Effector memory CD8-positive, alpha-beta T cell (primary cell): ENCODE measurements around the gene PPME1.

Source experiments
- ATAC-seq: fragments of 150-1000 bp; cut with Tn5 transposase; replicated peaks from 2 replicates; pipeline ENCODE4 v1.10.0; 2021; ENCODE audit warnings: mild to moderate bottlenecking, moderate library complexity
- DNase-seq, 3 experiments: peaks; one replicate each; pipeline ENCODE4 v3.0.0; 2021
- H3K27ac Mint-ChIP-seq, 2 donors: one replicate each; pipeline ENCODE4 v1.8.0; 2022; ENCODE audit warnings: mild to moderate bottlenecking in 2 of 2, mixed read lengths in 2 of 2, moderate library complexity in 2 of 2
- H3K27me3 Mint-ChIP-seq, 2 donors: one replicate each; pipeline ENCODE4 v1.8.0; 2022; ENCODE audit warnings: mixed read lengths in 2 of 2
- H3K36me3 Mint-ChIP-seq: one replicate; pipeline ENCODE4 v1.8.0; 2022; ENCODE audit warnings: mild to moderate bottlenecking, moderate library complexity, mixed read lengths; ENCODE audit not compliant: insufficient read depth
- H3K4me1 Mint-ChIP-seq, 2 donors: one replicate each; pipeline ENCODE4 v1.8.0; 2022; ENCODE audit warnings: low read depth in 2 of 2, mixed read lengths in 2 of 2
- H3K4me3 Mint-ChIP-seq, 2 donors: one replicate each; pipeline ENCODE4 v1.8.0; 2022; ENCODE audit warnings: mild to moderate bottlenecking in 2 of 2, mixed read lengths in 2 of 2, moderate library complexity in 2 of 2
- H3K9me3 Mint-ChIP-seq, 2 donors: one replicate each; pipeline ENCODE4 v1.8.0; 2022; ENCODE audit warnings: mixed read lengths in 2 of 2

The PPME1 gene

GRCh38 chr11:74171997-74172396 lies 908 bp downstream of the PPME1 start:
- H3K4me3 Mint-ChIP-seq: no peak overlapping the region
- no peak for DNase-seq
- H3K27ac Mint-ChIP-seq: no peak overlapping the region
- no peak for ATAC-seq
- H3K27me3 Mint-ChIP-seq: no peaks in the 10 kb centered on the region
- peaks cover 2 to 9% of the 10 kb centered on the region in 2 donors for H3K4me1 Mint-ChIP-seq
- H3K9me3 Mint-ChIP-seq: no peaks in the 10 kb centered on the region
- H3K36me3 Mint-ChIP-seq: peaks cover 10% of the 10 kb centered on the region

GRCh38 chr11:74175920-74176319 lies 4.8 kb downstream of the PPME1 start:
- Mint-ChIP-seq H3K4me1 (peaks cover 3 to 10% of the 10 kb centered on the region in 2 donors), H3K4me3 (no peak overlapping the region), H3K9me3 (no peaks in the 10 kb centered on the region), H3K27me3 (no peaks in the 10 kb centered on the region), H3K27ac (no peak overlapping the region), H3K36me3 (no peaks in the 10 kb centered on the region)
- ATAC-seq: no peak
- no peak for DNase-seq

- no peak overlapping the region for H3K4me3 Mint-ChIP-seq
- peaks cover 3% of the 10 kb centered on the region for H3K36me3 Mint-ChIP-seq
- no peaks in the 10 kb centered on the region for H3K9me3 Mint-ChIP-seq
- H3K27me3 Mint-ChIP-seq: no peaks in the 10 kb centered on the region
- H3K4me1 Mint-ChIP-seq: peaks cover 7 to 10% of the 10 kb centered on the region in 2 donors
- no peak for ATAC-seq
- DNase-seq: no peak
- H3K27ac Mint-ChIP-seq: peak overlapping the region in 1 of 2 donors; percentile 49
These were observed 8.4 kb downstream of the PPME1 start for GRCh38 chr11:74179234-74180052.

GRCh38 chr11:74182635-74183034 lies 11.5 kb downstream of the PPME1 start:
- Mint-ChIP-seq H3K36me3 (peaks cover 3% of the 10 kb centered on the region), H3K27me3 (no peaks in the 10 kb centered on the region), H3K9me3 (no peaks in the 10 kb centered on the region), H3K27ac (no peak overlapping the region), H3K4me1 (peaks cover 9% of the 10 kb centered on the region in 2 donors), H3K4me3 (no peak overlapping the region)
- DNase-seq: no peak
- ATAC-seq: no peak

- DNase-seq (no peak), ATAC-seq (no peak)
- H3K4me1 Mint-ChIP-seq: peaks cover 4 to 6% of the 10 kb centered on the region in 2 donors
- H3K9me3 Mint-ChIP-seq: peaks cover 0 to under 1% of the 10 kb centered on the region in 2 donors
- H3K4me3 Mint-ChIP-seq: no peak overlapping the region
- H3K36me3 Mint-ChIP-seq: peaks cover 6% of the 10 kb centered on the region
- H3K27me3 Mint-ChIP-seq: no peaks in the 10 kb centered on the region
- H3K27ac Mint-ChIP-seq: no peak overlapping the region
These were observed 14.2 kb downstream of the PPME1 start for GRCh38 chr11:74185285-74185684.

- no peak overlapping the region for H3K27ac Mint-ChIP-seq
These were observed 14.6 kb downstream of the PPME1 start for GRCh38 chr11:74185695-74186094.

GRCh38 chr11:74195828-74196227 lies 24.7 kb downstream of the PPME1 start:
- H3K27me3 Mint-ChIP-seq: no peaks in the 10 kb centered on the region
- no peak for ATAC-seq
- H3K9me3 Mint-ChIP-seq: peaks cover 0 to 3% of the 10 kb centered on the region in 2 donors
- H3K27ac Mint-ChIP-seq: no peak overlapping the region
- no peak overlapping the region for H3K4me3 Mint-ChIP-seq
- peaks cover 0 to under 1% of the 10 kb centered on the region in 2 donors for H3K4me1 Mint-ChIP-seq
- DNase-seq: no peak
- no peaks in the 10 kb centered on the region for H3K36me3 Mint-ChIP-seq

More at GRCh38 chr11:74185695-74186094, 14.6 kb downstream of the PPME1 start:
- no peak for DNase-seq
- peaks cover 0 to 4% of the 10 kb centered on the region in 2 donors for H3K9me3 Mint-ChIP-seq
- H3K4me3 Mint-ChIP-seq: no peak overlapping the region
- peaks cover 6 to 9% of the 10 kb centered on the region in 2 donors for H3K4me1 Mint-ChIP-seq
- peaks cover 6% of the 10 kb centered on the region for H3K36me3 Mint-ChIP-seq
- no peaks in the 10 kb centered on the region for H3K27me3 Mint-ChIP-seq
- ATAC-seq: no peak

- no peaks in the 10 kb centered on the region for H3K4me1 Mint-ChIP-seq
- no peaks in the 10 kb centered on the region for H3K36me3 Mint-ChIP-seq
- no peak overlapping the region for H3K4me3 Mint-ChIP-seq
- no peak for DNase-seq
- H3K27me3 Mint-ChIP-seq: no peaks in the 10 kb centered on the region
- no peak overlapping the region for H3K27ac Mint-ChIP-seq
- H3K9me3 Mint-ChIP-seq: peaks cover 0 to 2% of the 10 kb centered on the region in 2 donors
- ATAC-seq: no peak
These were observed 25.8 kb downstream of the PPME1 start for GRCh38 chr11:74196781-74197486.

- no peak for ATAC-seq
- H3K4me1 Mint-ChIP-seq: no peaks in the 10 kb centered on the region
- DNase-seq: no peak
- H3K27ac Mint-ChIP-seq: no peak overlapping the region
- peaks cover 0 to under 1% of the 10 kb centered on the region in 2 donors for H3K9me3 Mint-ChIP-seq
- H3K4me3 Mint-ChIP-seq: no peak overlapping the region
- H3K36me3 Mint-ChIP-seq: peaks cover 10% of the 10 kb centered on the region
- no peaks in the 10 kb centered on the region for H3K27me3 Mint-ChIP-seq
These were observed 32.9 kb downstream of the PPME1 start for GRCh38 chr11:74203966-74204365.

- peaks cover 10% of the 10 kb centered on the region for H3K36me3 Mint-ChIP-seq
- ATAC-seq (no peak), DNase-seq (no peak)
- H3K27ac Mint-ChIP-seq: no peak overlapping the region
- no peaks in the 10 kb centered on the region for H3K4me1 Mint-ChIP-seq
- H3K27me3 Mint-ChIP-seq: no peaks in the 10 kb centered on the region
- no peak overlapping the region for H3K4me3 Mint-ChIP-seq
- no peaks in the 10 kb centered on the region for H3K9me3 Mint-ChIP-seq
These were observed 33.6 kb downstream of the PPME1 start for GRCh38 chr11:74204701-74205100.

GRCh38 chr11:74205181-74205580 lies 34.1 kb downstream of the PPME1 start:
- Mint-ChIP-seq H3K27ac (no peak overlapping the region), H3K27me3 (no peaks in the 10 kb centered on the region), H3K4me1 (no peaks in the 10 kb centered on the region), H3K36me3 (peaks cover 12% of the 10 kb centered on the region), H3K9me3 (no peaks in the 10 kb centered on the region), H3K4me3 (no peak overlapping the region)
- ATAC-seq: no peak
- no peak for DNase-seq

GRCh38 chr11:74206746-74207145 lies 35.7 kb downstream of the PPME1 start:
- no peak overlapping the region for H3K27ac Mint-ChIP-seq
- H3K4me3 Mint-ChIP-seq: no peak overlapping the region
- H3K9me3 Mint-ChIP-seq: no peaks in the 10 kb centered on the region
- no peak for ATAC-seq
- no peaks in the 10 kb centered on the region for H3K27me3 Mint-ChIP-seq
- peaks cover 16% of the 10 kb centered on the region for H3K36me3 Mint-ChIP-seq
- DNase-seq: no peak
- H3K4me1 Mint-ChIP-seq: no peaks in the 10 kb centered on the region

GRCh38 chr11:74208507-74208906 lies 37.4 kb downstream of the PPME1 start:
- H3K27ac Mint-ChIP-seq: no peak overlapping the region
- H3K9me3 Mint-ChIP-seq: no peaks in the 10 kb centered on the region
- H3K4me1 Mint-ChIP-seq: no peaks in the 10 kb centered on the region
- no peak overlapping the region for H3K4me3 Mint-ChIP-seq
- DNase-seq (no peak), ATAC-seq (no peak)
- no peaks in the 10 kb centered on the region for H3K27me3 Mint-ChIP-seq
- H3K36me3 Mint-ChIP-seq: peaks cover 16% of the 10 kb centered on the region

- Mint-ChIP-seq H3K36me3 (peaks cover 10% of the 10 kb centered on the region), H3K27ac (no peak overlapping the region), H3K4me3 (no peak overlapping the region), H3K27me3 (no peaks in the 10 kb centered on the region), H3K4me1 (no peaks in the 10 kb centered on the region), H3K9me3 (peaks cover 0 to 3% of the 10 kb centered on the region in 2 donors)
- DNase-seq (no peak), ATAC-seq (no peak)
These were observed 41.4 kb downstream of the PPME1 start for GRCh38 chr11:74212533-74212932.
